Prostate gland (tissue), 2 donors: ENCODE measurements around the gene SMU1. TPM values are rescaled to one million over a fixed set of nuclear protein-coding genes. Genes with fewer than 3 reads are reported as not detected.

ENCODE experiments used
- DNase-seq: peaks from one replicate; pipeline ENCODE4 v3.0.0-alpha.2; 2019; ENCODE audit warnings: low spot score
- H3K27ac ChIP-seq, 2 donors: fragments of 200-600 bp; sonication (generic); 2 replicates each; pipeline ENCODE4 v1.5.1; 2017 to 2019
- H3K27me3 ChIP-seq: fragments of 200-600 bp; sonication (generic); replicated peaks from 2 replicates; pipeline ENCODE4 v1.5.1; 2019; ENCODE audit not compliant: insufficient read depth
- H3K36me3 ChIP-seq, 2 donors: fragments of 200-600 bp; sonication (generic); 1 replicate in 1 of 2; 2 replicates in 1 of 2; pipeline versions ENCODE4 v1.5.1 to v1.8.1; 2017 to 2019
- H3K4me1 ChIP-seq: fragments of 200-600 bp; sonication (generic); replicated peaks from 2 replicates; pipeline ENCODE4 v1.5.1; 2019
- H3K4me3 ChIP-seq, 2 donors: fragments of 200-600 bp; sonication (generic); 2 replicates each; pipeline ENCODE4 v1.5.1; 2017 to 2019
- H3K9me3 ChIP-seq: fragments of 200-600 bp; sonication (generic); 2 replicates; pipeline ENCODE4 v1.5.1; 2017
- CTCF ChIP-seq, 4 experiments: fragments of 200-600 bp in 2 of 4; fragments of 450-650 bp in 2 of 4; sonication (generic) in 2 of 4; IDR thresholded peaks; 1 replicate in 3 of 4; 2 replicates in 1 of 4; pipeline ENCODE4 v1.5.1; 2016 to 2019; ENCODE audit warnings: antibody characterized with exemption in 4 of 4, mild to moderate bottlenecking in 2 of 4, moderate library complexity in 2 of 4
- POLR2A ChIP-seq: fragments of 450-650 bp; IDR thresholded peaks from one replicate; pipeline ENCODE4 v1.6.1; 2016; ENCODE audit warnings: antibody characterized with exemption, mild to moderate bottlenecking
- POLR2AphosphoS5 ChIP-seq: sonication (generic); formaldehyde crosslinking; IDR thresholded peaks from one replicate; pipeline ENCODE4 v1.6.1; 2017; ENCODE audit warnings: antibody characterized with exemption
- WGBS: methylation state at CpG from one replicate; pipeline ENCODE4 v1.1.5; 2018; 5-methylcytosine and 5-hydroxymethylcytosine counted together
- intact Hi-C: fragments of 100-400 bp; cut with DNase I; formaldehyde crosslinking; loops from one replicate; pipeline ENCODE4 v1.14.2; 2022
- total RNA-seq, 2 donors: library from RNA; depleted of rRNA; stranded (reverse); fragments of >200 nt; gene quantifications; one replicate each; pipeline ENCODE4 v1.1.0, GENCODE V29; 2016

The SMU1 gene
- total RNA-seq, 2 donors from 2014 or later = 18.4 to 19.1 TPM

GRCh38 chr9:33114746-33115145 lies 38.3 kb upstream of the SMU1 start:
- WGBS = 97% methylated on average over 3 of the region's 3 CpGs

GRCh38 chr9:33113799-33114547 lies 37.5 kb upstream of the SMU1 start:
- intact Hi-C loops = no loop called here
- Histone ChIP-seq H3K4me3 (no peak overlapping the region), H3K4me1 (no peaks in the 10 kb centered on the region), H3K27me3 (no peaks in the 10 kb centered on the region), H3K27ac (no peak overlapping the region), H3K9me3 (no peaks in the 10 kb centered on the region), H3K36me3 (peaks cover 0 to 6% of the 10 kb centered on the region in 2 donors)
- no peak for DNase-seq
- no peak for TF ChIP-seq POLR2A
- no peak for TF ChIP-seq CTCF (IDR thresholded peaks at IDR 0.05)
- no peak for TF ChIP-seq POLR2AphosphoS5
- WGBS = 91% methylated on average over 11 of the region's 11 CpGs

More at GRCh38 chr9:33114746-33115145, 38.3 kb upstream of the SMU1 start:
- Histone ChIP-seq H3K4me3 (no peak overlapping the region), H3K27me3 (no peaks in the 10 kb centered on the region), H3K36me3 (peaks cover 0 to 6% of the 10 kb centered on the region in 2 donors), H3K27ac (no peak overlapping the region), H3K9me3 (no peaks in the 10 kb centered on the region), H3K4me1 (no peaks in the 10 kb centered on the region)
- intact Hi-C loops = no loop called here
- DNase-seq = no peak
- no peak for TF ChIP-seq CTCF (IDR thresholded peaks at IDR 0.05)
- TF ChIP-seq POLR2A = no peak
- TF ChIP-seq POLR2AphosphoS5 = no peak

- TF ChIP-seq POLR2AphosphoS5 = no peak
- no peak for TF ChIP-seq POLR2A
- TF ChIP-seq CTCF (IDR thresholded peaks at IDR 0.05) = no peak
- Histone ChIP-seq H3K4me1 (no peaks in the 10 kb centered on the region), H3K27me3 (no peaks in the 10 kb centered on the region), H3K9me3 (no peaks in the 10 kb centered on the region), H3K36me3 (peaks cover 0 to 6% of the 10 kb centered on the region in 2 donors), H3K4me3 (no peak overlapping the region), H3K27ac (no peak overlapping the region)
- DNase-seq = no peak
- intact Hi-C loops = no loop called here
- WGBS = 74% methylated on average over 4 of the region's 4 CpGs
Observed at GRCh38 chr9:33112094-33112493, 35.6 kb upstream of the SMU1 start.

GRCh38 chr9:33111631-33112030 lies 35.2 kb upstream of the SMU1 start:
- no peaks in the 10 kb centered on the region for H3K27me3 ChIP-seq
- H3K4me3 ChIP-seq = no peak overlapping the region
- 78% methylated on average over 5 of the region's 5 CpGs for WGBS
- H3K9me3 ChIP-seq = no peaks in the 10 kb centered on the region
- peaks cover 0 to 6% of the 10 kb centered on the region in 2 donors for H3K36me3 ChIP-seq
- TF ChIP-seq POLR2A = no peak
- TF ChIP-seq POLR2AphosphoS5 = no peak
- TF ChIP-seq CTCF (IDR thresholded peaks at IDR 0.05) = no peak
- H3K4me1 ChIP-seq = no peaks in the 10 kb centered on the region
- no peak overlapping the region for H3K27ac ChIP-seq
- intact Hi-C loops = no loop called here
- DNase-seq = no peak

GRCh38 chr9:33110686-33111085 lies 34.2 kb upstream of the SMU1 start:
- Histone ChIP-seq H3K4me1 (no peaks in the 10 kb centered on the region), H3K27ac (no peak overlapping the region), H3K9me3 (no peaks in the 10 kb centered on the region), H3K27me3 (no peaks in the 10 kb centered on the region), H3K4me3 (no peak overlapping the region), H3K36me3 (peaks cover 0 to 6% of the 10 kb centered on the region in 2 donors)
- TF ChIP-seq POLR2A (no peak), CTCF (IDR thresholded peaks at IDR 0.05) (no peak), POLR2AphosphoS5 (no peak)
- intact Hi-C loops = no loop called here
- DNase-seq = no peak
- WGBS = 97% methylated on average over 5 of the region's 5 CpGs
